Activated naive CD4-positive, alpha-beta T cell treated with anti-CD3 and anti-CD28 coated beads, Interleukin-2, amount 50 U/mL, for 72 hours (primary cell): Measurements from ENCODE around the gene PDCL2. TPM values are rescaled to one million over a fixed set of nuclear protein-coding genes. Genes with fewer than 3 reads are reported as not detected.
"Not testable (repeated sequence)": the region's sequence is repeated elsewhere in the genome, so short reads cannot be mapped to it uniquely, and the experiment has no call there.

Experiments used
- ATAC-seq, 2 donors: fragments of 150-1000 bp; cut with Tn5 transposase; 2 replicates each; pipeline ENCODE4 v1.10.0; 2021; ENCODE audit warnings: mild to moderate bottlenecking in 2 of 2, moderate library complexity in 2 of 2
- DNase-seq, 2 donors: peaks; one replicate each; pipeline ENCODE4 v3.0.0; 2021 to 2022; ENCODE audit warnings: low spot score in 2 of 2
- H3K27ac Mint-ChIP-seq, 2 donors: one replicate each; pipeline ENCODE4 v1.8.0; 2022; ENCODE audit warnings: mild to moderate bottlenecking in 2 of 2, mixed read lengths in 2 of 2
- H3K36me3 Mint-ChIP-seq, 2 donors: one replicate each; pipeline ENCODE4 v1.8.0; 2022; ENCODE audit warnings: mixed read lengths in 2 of 2
- H3K9me3 Mint-ChIP-seq, 2 donors: one replicate each; pipeline ENCODE4 v1.8.0; 2022; ENCODE audit warnings: mixed read lengths in 2 of 2
- total RNA-seq, 2 donors: library from RNA; stranded (reverse); gene quantifications; one replicate each; pipeline ENCODE4 v1.2.3, GENCODE V29; 2022

Gene PDCL2
- total RNA-seq, 2 donors from 2014 or later, result not detected

GRCh38 chr4:55551964-55552363 is 40.1 kb downstream of the PDCL2 start:
- H3K9me3 Mint-ChIP-seq, H3K27ac Mint-ChIP-seq, H3K36me3 Mint-ChIP-seq, DNase-seq, ATAC-seq: not testable (repeated sequence)

- peak overlapping the region; percentile 57 to 84 for H3K27ac Mint-ChIP-seq
- peak; percentile 44 to 83 for ATAC-seq
- no peak for DNase-seq
These were observed 42.2 kb downstream of the PDCL2 start for GRCh38 chr4:55549888-55550287.

GRCh38 chr4:55547918-55548317 is 44.1 kb downstream of the PDCL2 start:
- Mint-ChIP-seq H3K36me3 (peaks cover 0 to 8% of the 10 kb centered on the region in 2 donors), H3K9me3 (no peaks in the 10 kb centered on the region), H3K27ac (peak overlapping the region in 1 of 2 donors; percentile 86)
- no peak for ATAC-seq
- no peak for DNase-seq

More at GRCh38 chr4:55549888-55550287, 42.2 kb downstream of the PDCL2 start:
- peaks cover 0 to 8% of the 10 kb centered on the region in 2 donors for H3K36me3 Mint-ChIP-seq
- no peaks in the 10 kb centered on the region for H3K9me3 Mint-ChIP-seq

GRCh38 chr4:55547466-55547770 is 44.6 kb downstream of the PDCL2 start:
- H3K36me3 Mint-ChIP-seq, result peaks cover 0 to 8% of the 10 kb centered on the region in 2 donors

GRCh38 chr4:55546756-55547465 is 45.1 kb downstream of the PDCL2 start, which contains the start of gene CLOCK:
Gene CLOCK (minus strand): TSS chr4:55546909. CDS start chr4:55482785, 64,124 bp downstream.
- H3K36me3 Mint-ChIP-seq, result peaks cover 0 to 8% of the 10 kb centered on the region in 2 donors
- DNase-seq (peak; percentile 81 to 89), ATAC-seq (peak; percentile 66 to 75)
- no peaks in the 10 kb centered on the region for H3K9me3 Mint-ChIP-seq
- peak within 1 kb of the TSS; percentile 86 to 94 for H3K27ac Mint-ChIP-seq

More at GRCh38 chr4:55547466-55547770, 44.6 kb downstream of the PDCL2 start:
- no peaks in the 10 kb centered on the region for H3K9me3 Mint-ChIP-seq
- DNase-seq (no peak), ATAC-seq (no peak)
- H3K27ac Mint-ChIP-seq, result peak overlapping the region; percentile 55 to 86

- Mint-ChIP-seq H3K9me3 (no peaks in the 10 kb centered on the region), H3K36me3 (peaks cover 0 to 8% of the 10 kb centered on the region in 2 donors), H3K27ac (peak overlapping the region in 1 of 2 donors; percentile 86)
- ATAC-seq, result peak; percentile 55 to 56
- no peak for DNase-seq
These were observed 45.6 kb downstream of the PDCL2 start for GRCh38 chr4:55546506-55546755.

- Mint-ChIP-seq H3K36me3 (peaks cover 0 to 8% of the 10 kb centered on the region in 2 donors), H3K27ac (peak overlapping the region; percentile 86 to 94), H3K9me3 (no peaks in the 10 kb centered on the region)
- ATAC-seq, result peak; percentile 36 to 60
- DNase-seq, result peak; percentile 56 to 77
These were observed 46.2 kb downstream of the PDCL2 start for GRCh38 chr4:55545641-55546505.

GRCh38 chr4:55545151-55545550 is 46.9 kb downstream of the PDCL2 start:
- peak overlapping the region; percentile 86 to 94 for H3K27ac Mint-ChIP-seq
- peaks cover 0 to 8% of the 10 kb centered on the region in 2 donors for H3K36me3 Mint-ChIP-seq
- ATAC-seq (no peak), DNase-seq (no peak)
- H3K9me3 Mint-ChIP-seq, result no peaks in the 10 kb centered on the region

GRCh38 chr4:55543858-55544257 is 48.2 kb downstream of the PDCL2 start:
- no peaks in the 10 kb centered on the region for H3K9me3 Mint-ChIP-seq
- ATAC-seq, result no peak
- DNase-seq, result no peak
- no peak overlapping the region for H3K27ac Mint-ChIP-seq
- H3K36me3 Mint-ChIP-seq, result peaks cover 0 to 2% of the 10 kb centered on the region in 2 donors

GRCh38 chr4:55540271-55540670 is 51.8 kb downstream of the PDCL2 start:
- Mint-ChIP-seq H3K9me3 (no peaks in the 10 kb centered on the region), H3K27ac (no peak overlapping the region), H3K36me3 (peaks cover 0 to 13% of the 10 kb centered on the region in 2 donors)
- ATAC-seq (no peak), DNase-seq (no peak)

GRCh38 chr4:55539658-55540057 is 52.4 kb downstream of the PDCL2 start:
- ATAC-seq (no peak), DNase-seq (no peak)
- Mint-ChIP-seq H3K9me3 (no peaks in the 10 kb centered on the region), H3K36me3 (peaks cover 0 to 16% of the 10 kb centered on the region in 2 donors), H3K27ac (no peak overlapping the region)

GRCh38 chr4:55538531-55538930 is 53.5 kb downstream of the PDCL2 start:
- no peak overlapping the region for H3K27ac Mint-ChIP-seq
- ATAC-seq, result no peak
- H3K36me3 Mint-ChIP-seq, result peaks cover 8 to 25% of the 10 kb centered on the region in 2 donors
- H3K9me3 Mint-ChIP-seq, result peaks cover 0 to 8% of the 10 kb centered on the region in 2 donors
- no peak for DNase-seq

GRCh38 chr4:55534306-55534705 is 57.7 kb downstream of the PDCL2 start:
- H3K36me3 Mint-ChIP-seq, result peaks cover 23 to 63% of the 10 kb centered on the region in 2 donors
- no peak for ATAC-seq
- no peak for DNase-seq
- H3K9me3 Mint-ChIP-seq, result peaks cover 4 to 25% of the 10 kb centered on the region in 2 donors
- no peak overlapping the region for H3K27ac Mint-ChIP-seq

- Mint-ChIP-seq H3K27ac (no peak overlapping the region), H3K36me3 (peaks cover 23 to 56% of the 10 kb centered on the region in 2 donors), H3K9me3 (peaks cover 4 to 25% of the 10 kb centered on the region in 2 donors)
- ATAC-seq, result no peak
- DNase-seq, result no peak
These were observed 61.4 kb downstream of the PDCL2 start for GRCh38 chr4:55530691-55531090.

GRCh38 chr4:55530167-55530566 is 61.9 kb downstream of the PDCL2 start:
- no peak for ATAC-seq
- Mint-ChIP-seq H3K27ac (no peak overlapping the region), H3K36me3 (peaks cover 23 to 56% of the 10 kb centered on the region in 2 donors), H3K9me3 (peaks cover 4 to 25% of the 10 kb centered on the region in 2 donors)
- DNase-seq, result no peak

- no peak overlapping the region for H3K27ac Mint-ChIP-seq
- no peak for DNase-seq
- H3K36me3 Mint-ChIP-seq, result peaks cover 15 to 48% of the 10 kb centered on the region in 2 donors
- no peak for ATAC-seq
- peaks cover 4 to 17% of the 10 kb centered on the region in 2 donors for H3K9me3 Mint-ChIP-seq
These were observed 63.6 kb downstream of the PDCL2 start for GRCh38 chr4:55528491-55528890.

- Mint-ChIP-seq H3K9me3 (peaks cover 0 to 4% of the 10 kb centered on the region in 2 donors), H3K27ac (no peak overlapping the region), H3K36me3 (peaks cover 6 to 17% of the 10 kb centered on the region in 2 donors)
- DNase-seq (no peak), ATAC-seq (no peak)
These were observed 67.0 kb downstream of the PDCL2 start for GRCh38 chr4:55524844-55525571.
